SK-N-SH (cell line): ENCODE measurements around the gene OAF.

Experiments
- EP300 ChIP-seq, 2 experiments: IDR thresholded peaks; 2 replicates each; pipeline versions ENCODE4 v1.4.0 to v1.6.1; 2012; ENCODE audit warnings: borderline replicate concordance in 1 of 2, low read depth in 1 of 2, low read length in 1 of 2
- EZH2phosphoT487 ChIP-seq: fragments of 200-600 bp; sonication (generic); IDR thresholded peaks from 2 replicates; pipeline ENCODE4 v1.6.1; 2017; ENCODE audit warnings: low read depth, mixed run types, mild to moderate bottlenecking, antibody characterized with exemption, moderate library complexity, borderline replicate concordance
- JUND ChIP-seq: IDR thresholded peaks from 2 replicates; pipeline ENCODE4 v1.4.0; 2012
- MXI1 ChIP-seq: IDR thresholded peaks from 2 replicates; pipeline ENCODE4 v1.6.1; 2012; ENCODE audit warnings: mild to moderate bottlenecking, low read depth, low read length, improper control_type of control experiment
- NRF1 ChIP-seq: IDR thresholded peaks from 2 replicates; pipeline ENCODE4 v1.6.1; 2012; ENCODE audit warnings: low read depth, mild to moderate bottlenecking, low read length
- POLR2AphosphoS5 ChIP-seq: IDR thresholded peaks from 2 replicates; pipeline ENCODE4 v1.6.1; 2012; ENCODE audit warnings: low read depth, low read length
- RAD21 ChIP-seq: IDR thresholded peaks from 2 replicates; pipeline ENCODE4 v1.6.1; 2012; ENCODE audit warnings: mild to moderate bottlenecking, low read length
- REST ChIP-seq: IDR thresholded peaks from 2 replicates; pipeline ENCODE4 v1.6.1; 2012; ENCODE audit warnings: mild to moderate bottlenecking, low read depth, low read length, moderate library complexity
- SIN3A ChIP-seq: IDR thresholded peaks from 2 replicates; pipeline ENCODE4 v1.6.1; 2012; ENCODE audit warnings: low read depth, mild to moderate bottlenecking, low read length, moderate library complexity, borderline replicate concordance
- SMC3 ChIP-seq: IDR thresholded peaks from 2 replicates; pipeline ENCODE4 v1.6.1; 2012; ENCODE audit warnings: low read depth, low read length, improper control_type of control experiment
- TAF1 ChIP-seq: IDR thresholded peaks from 2 replicates; pipeline ENCODE4 v1.6.1; 2012; ENCODE audit warnings: low read depth, mild to moderate bottlenecking, low read length, moderate library complexity, borderline replicate concordance
- TCF12 ChIP-seq: IDR thresholded peaks from 2 replicates; pipeline ENCODE4 v1.4.0; 2012
- TF ChIP-seq, protein P1 (sequence below): fragments of 200-600 bp; sonication (generic); IDR thresholded peaks from 2 replicates; pipeline ENCODE4 v1.6.1; 2017; ENCODE audit warnings: antibody characterized with exemption, mild to moderate bottlenecking, moderate library complexity
- TF ChIP-seq, protein P2 (sequence below): IDR thresholded peaks from 2 replicates; pipeline ENCODE4 v1.4.0; 2012; ENCODE audit warnings: low read depth, borderline replicate concordance

GRCh38 chr11:120210626-120211521, at the start of gene OAF:
- TF ChIP-seq MXI1 (peak; percentile 44), REST (0 out of 2 replicates have a peak, but pooled peaks have one; percentile 17), EP300 (IDR thresholded peaks at IDR 0.05; ENCODE audit: borderline replicate concordance in 1 of 2, low read depth in 1 of 2, low read length in 1 of 2) (no peak), EZH2phosphoT487 (no peak), TAF1 (peak; percentile 32; the same call in 1 of the 2 replicates), JUND (no peak), TCF12 (0 out of 2 replicates have a peak, but pooled peaks have one; percentile 6), RAD21 (no peak), SIN3A (peak; percentile 19; the same call in 1 of the 2 replicates), NRF1 (peak; percentile 34), SMC3 (no peak), POLR2AphosphoS5 (no peak)
- TF ChIP-seq, protein P1, sequence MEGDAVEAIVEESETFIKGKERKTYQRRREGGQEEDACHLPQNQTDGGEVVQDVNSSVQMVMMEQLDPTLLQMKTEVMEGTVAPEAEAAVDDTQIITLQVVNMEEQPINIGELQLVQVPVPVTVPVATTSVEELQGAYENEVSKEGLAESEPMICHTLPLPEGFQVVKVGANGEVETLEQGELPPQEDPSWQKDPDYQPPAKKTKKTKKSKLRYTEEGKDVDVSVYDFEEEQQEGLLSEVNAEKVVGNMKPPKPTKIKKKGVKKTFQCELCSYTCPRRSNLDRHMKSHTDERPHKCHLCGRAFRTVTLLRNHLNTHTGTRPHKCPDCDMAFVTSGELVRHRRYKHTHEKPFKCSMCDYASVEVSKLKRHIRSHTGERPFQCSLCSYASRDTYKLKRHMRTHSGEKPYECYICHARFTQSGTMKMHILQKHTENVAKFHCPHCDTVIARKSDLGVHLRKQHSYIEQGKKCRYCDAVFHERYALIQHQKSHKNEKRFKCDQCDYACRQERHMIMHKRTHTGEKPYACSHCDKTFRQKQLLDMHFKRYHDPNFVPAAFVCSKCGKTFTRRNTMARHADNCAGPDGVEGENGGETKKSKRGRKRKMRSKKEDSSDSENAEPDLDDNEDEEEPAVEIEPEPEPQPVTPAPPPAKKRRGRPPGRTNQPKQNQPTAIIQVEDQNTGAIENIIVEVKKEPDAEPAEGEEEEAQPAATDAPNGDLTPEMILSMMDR, result peak; percentile 28; the same call in 1 of the 2 replicates
- TF ChIP-seq, protein P2, sequence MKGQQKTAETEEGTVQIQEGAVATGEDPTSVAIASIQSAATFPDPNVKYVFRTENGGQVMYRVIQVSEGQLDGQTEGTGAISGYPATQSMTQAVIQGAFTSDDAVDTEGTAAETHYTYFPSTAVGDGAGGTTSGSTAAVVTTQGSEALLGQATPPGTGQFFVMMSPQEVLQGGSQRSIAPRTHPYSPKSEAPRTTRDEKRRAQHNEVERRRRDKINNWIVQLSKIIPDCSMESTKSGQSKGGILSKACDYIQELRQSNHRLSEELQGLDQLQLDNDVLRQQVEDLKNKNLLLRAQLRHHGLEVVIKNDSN, result no peak
